ENCODE data around the gene CRX.

- TF ChIP-seq HNRNPL (IDR thresholded peaks at IDR 0.05; ENCODE audit: low read depth, low read length) (no peak), PRDM15 (CRISPR knock-in tag; IDR thresholded peaks at IDR 0.05) (no peak), POLR2A (IDR thresholded peaks at IDR 0.05; ENCODE audit: insufficient read depth in 1 of 2, low read depth in 2 of 2, low read length in 2 of 2) (no peak), NONO (IDR thresholded peaks at IDR 0.05) (no peak), NONO (CRISPR knock-in tag; conservative IDR thresholded peaks at IDR 0.05) (no peak), BRCA1 (CRISPR knock-in tag; IDR thresholded peaks at IDR 0.05) (no peak), HNF4A (CRISPR knock-in tag; IDR thresholded peaks at IDR 0.05) (no peak), ZSCAN25 (CRISPR knock-in tag; IDR thresholded peaks at IDR 0.05) (no peak), ZNF740 (CRISPR knock-in tag; IDR thresholded peaks at IDR 0.05) (no peak), SP2 (CRISPR knock-in tag; IDR thresholded peaks at IDR 0.05) (no peak), TAF1 (CRISPR knock-in tag; IDR thresholded peaks at IDR 0.05) (no peak), SIN3A (IDR thresholded peaks at IDR 0.05; ENCODE audit: borderline replicate concordance, low read depth, low read length) (no peak), CTCF (CRISPR knock-in tag; IDR thresholded peaks at IDR 0.05) (no peak), ZBTB44 (CRISPR knock-in tag; IDR thresholded peaks at IDR 0.05) (no peak)
These were observed 1.3 kb upstream of the CRX start for GRCh38 chr19:47820410-47820809.

All from HepG2 (cell line).